GM18502 (cell line): ENCODE measurements around the gene FNDC3A.
"Not testable (repeated sequence)": the region's sequence is repeated elsewhere in the genome, so short reads cannot be mapped to it uniquely, and the experiment has no call there.

ENCODE experiments used
- ATAC-seq: cut with Tn5 transposase; IDR thresholded peaks from one replicate; pipeline ENCODE4 v1.9.1; 2021; ENCODE audit warnings: mild to moderate bottlenecking; ENCODE audit not compliant: unreplicated experiment, poor library complexity

The FNDC3A gene

DNA sequence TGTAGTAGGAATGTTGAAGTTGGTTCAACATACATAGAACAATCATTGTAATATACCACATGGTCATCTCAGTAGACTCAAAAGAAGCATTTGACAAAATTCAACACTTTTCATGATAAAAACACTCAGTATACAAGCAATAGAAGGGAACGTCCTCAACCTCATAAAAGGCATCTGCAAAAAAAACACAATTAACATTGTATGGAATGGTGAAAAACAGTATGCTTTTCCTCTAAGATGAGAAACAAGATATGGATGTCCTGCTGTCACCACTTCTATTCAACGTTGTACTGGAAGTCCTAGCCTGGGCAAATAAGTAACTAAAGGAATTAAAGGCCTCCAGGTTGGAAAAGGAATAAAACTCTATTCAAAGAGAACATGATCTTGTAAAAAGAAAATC, 54.5 kb downstream of the FNDC3A start:
- ATAC-seq: no peak

DNA sequence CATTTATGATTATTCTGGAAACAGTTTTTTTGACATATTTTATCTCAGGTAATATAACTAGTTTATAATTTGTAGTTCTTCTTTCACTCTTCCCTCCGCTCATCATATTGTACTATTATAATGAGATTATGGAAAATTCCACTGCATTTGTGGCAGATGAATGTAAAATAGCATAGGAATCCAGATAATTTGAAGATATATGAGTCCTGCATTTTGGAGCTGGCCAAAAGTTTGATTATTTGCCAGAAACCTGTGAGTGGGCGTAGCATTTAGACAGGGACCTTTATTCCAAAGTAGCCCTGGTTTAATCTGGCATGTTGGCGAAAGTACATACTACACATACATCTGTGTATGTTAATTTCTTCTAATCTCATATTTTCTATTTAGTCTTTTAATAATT, 65.2 kb downstream of the FNDC3A start:
- ATAC-seq: no peak

DNA sequence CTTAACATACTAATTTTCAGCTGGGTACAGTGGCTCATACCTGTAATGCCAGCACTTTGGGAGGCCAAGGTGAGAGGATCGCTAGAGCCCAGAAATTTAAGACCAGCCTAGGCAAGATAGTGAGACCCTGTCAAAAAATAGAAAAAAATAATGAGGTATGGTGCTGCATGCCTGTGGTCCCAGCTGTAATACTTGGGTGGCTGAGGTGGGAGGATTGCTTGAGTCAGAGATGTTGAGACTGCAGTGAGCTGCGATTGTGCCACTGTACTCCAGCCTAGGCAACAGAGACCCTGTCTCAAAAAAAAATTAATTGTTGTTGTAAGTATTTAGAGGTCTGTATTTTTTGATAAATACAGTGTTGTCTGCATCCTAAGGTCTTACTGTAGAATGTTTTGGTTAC, 66.8 kb downstream of the FNDC3A start:
- no peak for ATAC-seq

DNA sequence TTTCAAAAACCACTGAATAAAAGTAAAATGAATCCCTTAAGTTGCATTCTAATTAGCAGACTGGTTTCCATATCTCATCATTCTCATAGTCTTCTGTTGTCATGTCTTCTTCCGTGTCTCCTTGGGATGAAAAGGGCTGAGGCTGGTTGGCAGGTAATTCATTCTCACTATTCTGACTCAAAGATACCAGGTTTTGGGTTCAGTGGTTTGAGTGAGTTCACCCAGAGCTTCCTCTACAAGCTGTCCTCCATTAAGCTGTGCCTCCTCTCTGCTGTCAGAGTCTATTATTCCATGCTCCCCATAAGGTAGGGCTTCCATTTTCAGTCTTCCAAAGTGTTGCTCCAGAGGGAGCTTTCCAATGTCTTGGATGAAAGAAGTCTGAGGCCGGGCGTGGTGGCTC, 68.3 kb downstream of the FNDC3A start:
- ATAC-seq: no peak

DNA sequence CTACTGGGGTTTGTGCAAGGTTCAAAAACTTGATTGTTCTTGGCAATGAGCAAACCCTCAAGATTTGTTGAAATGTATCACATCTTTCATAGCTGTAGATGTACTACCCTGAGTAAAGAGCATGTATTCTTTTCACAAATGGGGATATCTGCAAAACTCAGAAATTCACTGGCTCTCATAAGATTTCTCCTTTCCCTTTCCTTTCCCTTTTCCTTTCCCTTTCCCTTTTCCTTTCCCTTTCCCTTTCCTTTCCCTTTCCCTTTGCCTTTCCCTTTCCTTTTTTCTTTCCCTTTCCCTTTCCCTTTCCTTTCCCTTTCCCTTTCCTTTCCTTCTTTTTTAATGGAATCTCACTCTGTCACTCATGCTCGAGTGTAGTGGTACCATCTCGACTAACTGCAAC, 69.1 kb downstream of the FNDC3A start:
- no peak for ATAC-seq

DNA sequence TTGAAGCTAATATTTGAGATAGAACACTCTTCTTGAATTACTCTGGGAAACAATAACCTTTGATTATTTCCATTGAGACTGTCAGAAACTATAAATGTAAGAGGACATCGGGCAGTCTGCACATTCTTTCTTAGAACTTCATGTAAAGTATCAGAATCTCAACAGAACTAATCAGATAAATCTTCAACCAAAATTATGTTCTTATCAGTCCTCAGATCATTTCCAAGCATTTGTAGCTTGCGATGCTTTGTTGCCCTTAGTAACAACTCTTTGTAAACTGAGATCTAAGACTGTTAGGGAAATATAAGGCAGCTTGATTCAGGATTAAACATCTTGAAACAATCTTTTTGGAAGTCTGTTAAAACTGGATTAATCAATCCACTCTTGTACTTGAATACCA, 70.3 kb downstream of the FNDC3A start:
- no peak for ATAC-seq

DNA sequence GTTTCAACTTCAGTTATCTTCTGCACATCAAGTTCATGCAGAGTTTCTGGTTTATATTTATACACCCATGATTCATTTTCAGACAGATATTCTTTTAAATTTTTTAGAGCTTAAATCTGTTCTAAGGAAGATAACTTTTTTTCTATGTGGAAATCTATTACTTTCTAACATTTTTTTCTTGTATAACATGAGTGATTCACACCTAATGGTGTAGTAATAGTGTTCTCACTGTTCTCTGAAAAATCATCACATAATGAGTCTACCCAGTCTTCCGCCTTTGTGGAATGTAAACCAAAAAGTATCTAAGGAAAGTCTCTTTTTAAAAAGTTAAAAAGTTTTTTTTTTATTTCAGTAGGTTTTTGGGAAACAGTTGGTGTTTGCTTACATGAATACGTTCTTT, 70.8 kb downstream of the FNDC3A start:
- ATAC-seq: no peak

DNA sequence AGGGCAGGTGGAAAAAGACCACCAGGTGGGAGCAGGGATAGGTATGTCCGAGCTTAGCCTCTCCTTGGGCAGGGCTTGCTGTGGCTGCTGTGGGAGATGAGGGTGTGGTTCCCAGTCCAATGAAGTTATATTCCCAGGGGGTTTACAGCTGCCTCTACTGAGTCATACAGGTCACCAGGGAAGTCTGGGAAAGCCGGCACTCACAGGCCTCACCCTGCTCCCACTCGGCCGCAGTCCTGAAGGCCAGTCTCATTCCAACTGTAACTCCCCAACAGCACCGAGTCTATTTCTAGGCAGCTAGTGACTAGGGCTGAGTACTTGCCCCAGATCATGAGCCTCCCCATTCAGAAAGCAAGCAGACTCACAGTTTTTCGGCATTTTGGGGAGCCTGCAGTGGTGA, 77.1 kb downstream of the FNDC3A start:
- no peak for ATAC-seq

DNA sequence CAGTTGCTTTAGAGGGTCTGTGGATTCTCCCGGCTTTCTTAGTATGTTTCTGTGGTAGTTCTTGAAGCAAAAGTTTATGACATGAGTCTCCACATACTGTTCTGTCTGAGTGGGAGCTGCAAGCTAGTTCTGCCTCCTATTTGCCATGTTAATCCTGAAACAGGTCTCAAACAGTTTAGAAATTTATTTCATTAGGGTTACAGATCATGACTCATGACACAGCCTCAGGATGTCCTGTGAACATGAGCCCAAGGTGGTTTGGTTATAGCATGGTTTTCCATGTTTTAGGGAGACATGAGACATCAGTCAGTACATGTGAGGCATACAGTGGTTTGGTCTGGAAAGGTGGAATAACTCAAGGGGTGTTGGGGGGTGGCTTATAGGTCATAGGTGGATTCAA, 77.5 kb downstream of the FNDC3A start:
- no peak for ATAC-seq

DNA sequence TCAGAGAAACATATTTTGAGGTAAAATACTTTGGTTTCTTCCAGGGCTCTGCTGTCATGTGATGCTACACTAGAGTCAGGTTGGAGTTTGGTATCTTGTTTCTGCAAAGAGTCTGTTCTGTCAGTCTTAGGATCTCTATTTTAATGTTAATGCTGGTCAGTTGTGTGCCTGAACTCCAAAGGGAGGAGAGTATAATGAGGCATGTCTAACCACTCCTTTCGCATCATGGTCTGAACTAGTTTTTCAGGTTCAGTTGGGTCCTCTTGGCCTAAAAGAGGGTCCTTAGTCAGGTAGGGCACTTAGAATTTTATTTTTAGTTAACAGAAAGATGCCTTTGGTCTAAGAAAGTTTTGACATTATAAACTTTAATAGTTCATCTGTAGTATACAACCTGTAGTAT, 78.2 kb downstream of the FNDC3A start:
- ATAC-seq: no peak

DNA sequence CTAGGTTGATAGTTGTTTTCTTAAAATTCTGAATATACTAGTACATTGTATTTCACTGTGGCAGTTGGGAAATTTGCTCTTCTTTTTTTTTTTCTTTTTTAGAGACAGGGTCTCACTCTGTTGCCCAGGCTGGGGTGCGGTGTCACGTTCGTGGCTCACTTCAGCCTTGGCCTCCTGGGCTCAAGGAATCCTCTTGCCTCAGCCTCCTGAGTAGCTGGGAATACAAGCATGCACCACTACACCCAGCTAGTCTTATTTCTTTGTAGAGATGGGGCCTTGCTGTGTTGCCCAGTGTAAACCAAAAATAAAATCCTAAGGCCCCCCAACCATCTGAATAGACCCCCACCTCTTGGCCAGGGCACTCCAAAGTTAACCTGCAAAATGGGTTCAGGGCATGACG, 79.3 kb downstream of the FNDC3A start:
- ATAC-seq: no peak

DNA sequence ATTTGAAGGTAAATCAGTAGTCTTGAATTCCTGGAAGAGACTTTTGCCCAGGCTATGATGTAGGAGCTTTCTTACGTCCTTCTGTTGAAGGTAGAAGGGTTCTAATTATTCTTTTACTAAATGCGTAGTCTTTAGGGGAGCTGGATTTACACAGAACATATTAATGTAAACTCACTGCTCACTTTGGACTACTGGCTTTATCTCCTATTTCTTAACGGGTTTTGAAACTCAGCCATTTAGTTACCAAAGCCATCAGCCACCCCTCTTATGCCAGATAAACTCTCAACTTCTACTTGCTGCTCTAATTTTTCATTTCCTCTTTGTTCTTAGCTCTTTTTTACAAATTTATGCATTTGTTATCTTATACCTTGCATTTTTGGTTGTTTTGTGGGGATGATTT, 81.5 kb downstream of the FNDC3A start:
- ATAC-seq: no peak

DNA sequence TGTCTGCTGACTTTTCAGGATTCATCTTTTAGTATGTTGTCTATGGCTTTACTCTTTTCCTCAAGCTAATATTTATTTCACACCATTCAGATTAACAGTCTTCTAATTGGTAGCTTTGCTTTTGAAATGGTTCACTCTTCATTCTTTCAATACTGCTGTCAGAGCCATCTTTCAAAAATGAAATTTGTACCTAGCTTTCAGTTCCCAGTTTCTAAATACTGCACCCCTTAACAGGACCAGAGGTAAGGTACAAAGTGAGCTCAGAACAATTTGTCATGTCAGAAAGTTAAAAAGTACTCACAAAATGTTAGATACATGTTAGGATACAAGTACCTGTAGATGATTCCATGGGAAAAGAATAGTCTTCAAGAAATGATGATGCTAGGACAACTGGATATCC, 83.0 kb downstream of the FNDC3A start:
- ATAC-seq: no peak

DNA sequence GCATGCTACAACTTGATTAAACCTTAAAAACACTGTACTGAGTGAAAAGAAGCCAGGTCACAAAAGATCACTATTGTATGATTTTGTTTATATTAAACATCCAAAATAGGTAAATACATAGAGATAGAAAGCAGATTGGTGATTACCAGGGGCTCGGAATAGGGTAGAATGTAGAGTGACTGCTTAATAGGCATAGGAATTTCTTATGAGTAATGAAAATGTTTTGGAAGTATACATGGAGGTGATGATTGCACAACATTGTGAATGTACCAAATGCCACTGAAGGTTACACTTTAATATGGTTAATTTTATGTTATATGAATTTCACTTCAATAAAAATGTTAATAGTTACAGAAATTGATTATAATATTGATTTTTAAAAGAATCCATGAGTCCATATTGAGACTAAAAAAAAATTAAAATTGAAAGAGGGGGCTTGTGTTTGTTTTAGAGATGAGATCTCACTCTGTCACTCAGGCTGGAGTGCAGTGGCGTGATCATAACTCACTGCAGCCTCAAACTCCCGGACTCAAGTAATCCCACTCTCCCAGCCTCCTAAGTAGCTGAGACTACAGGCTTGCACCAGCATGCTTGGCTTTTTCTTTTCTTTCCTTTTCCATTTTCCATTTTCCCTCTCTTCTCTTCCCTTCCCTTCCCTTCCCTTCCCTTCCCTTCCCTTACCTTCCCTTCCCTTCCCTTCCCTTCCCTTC, 85.1 kb downstream of the FNDC3A start:
- no peak for ATAC-seq

DNA sequence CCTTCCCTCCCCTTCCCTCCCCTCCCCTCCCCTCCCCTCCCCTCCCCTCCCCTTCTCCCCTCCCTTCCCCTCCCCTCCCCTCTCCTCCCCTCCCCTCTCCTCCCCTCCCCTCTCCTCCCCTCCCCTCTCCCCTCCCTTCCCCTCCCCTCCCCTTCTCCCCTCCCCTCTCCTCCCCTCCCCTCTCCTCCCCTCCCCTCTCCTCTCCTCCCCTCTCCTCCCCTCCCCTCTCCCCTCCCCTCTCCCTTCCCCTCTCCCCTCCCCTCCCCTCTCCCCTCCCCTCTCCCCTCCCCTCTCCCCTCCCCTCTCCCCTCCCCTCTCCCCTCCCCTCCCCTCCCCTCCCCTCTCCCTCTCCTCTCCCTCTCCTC, 85.7 kb downstream of the FNDC3A start:
- ATAC-seq: not testable (repeated sequence)

DNA sequence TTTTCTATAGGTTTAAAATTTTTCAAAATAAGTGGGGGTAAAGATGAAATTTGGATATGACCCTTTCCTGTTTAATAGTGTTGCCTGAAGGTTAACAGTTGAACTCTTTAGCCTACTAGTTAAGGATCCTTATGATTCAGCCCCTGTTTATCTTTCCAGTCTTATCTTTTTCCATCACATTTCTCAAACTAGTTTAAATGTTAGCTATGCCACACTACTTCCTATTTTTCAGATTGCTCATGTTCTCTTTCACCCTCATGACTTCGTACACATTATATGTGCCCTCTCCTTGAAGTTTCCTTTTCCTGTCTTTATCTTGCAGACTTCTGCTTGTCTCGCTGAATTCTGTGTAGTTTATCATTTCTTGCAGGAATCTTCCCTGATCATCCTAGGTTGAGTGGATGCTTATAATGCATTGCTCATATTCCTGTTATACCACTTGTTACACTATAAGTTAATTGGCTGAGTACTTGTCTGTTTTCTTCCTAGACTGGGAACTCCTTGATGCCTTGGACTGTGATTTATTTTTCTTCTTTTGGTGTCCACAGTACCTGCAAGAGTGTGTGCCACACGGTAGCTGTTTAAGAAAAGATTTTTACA, 86.7 kb downstream of the FNDC3A start:
- ATAC-seq: no peak

DNA sequence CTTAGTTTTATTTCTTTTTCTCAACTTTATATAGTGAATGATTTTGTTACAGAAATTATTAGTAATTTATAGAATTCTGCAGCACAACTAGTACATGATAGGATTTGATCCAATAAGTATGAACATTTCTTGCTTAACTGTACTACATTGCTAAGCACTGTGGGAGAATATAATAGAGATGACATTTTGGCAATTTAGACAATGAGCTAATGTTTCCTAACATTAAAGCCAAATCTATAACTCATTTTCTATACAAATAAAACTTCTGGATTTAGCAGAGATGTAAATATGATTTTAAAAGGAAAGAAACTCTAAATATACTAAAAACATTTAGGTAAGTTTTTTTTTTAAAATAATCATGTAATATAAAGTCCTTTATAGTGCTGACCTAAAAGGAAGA, 87.3 kb downstream of the FNDC3A start:
- no peak for ATAC-seq

DNA sequence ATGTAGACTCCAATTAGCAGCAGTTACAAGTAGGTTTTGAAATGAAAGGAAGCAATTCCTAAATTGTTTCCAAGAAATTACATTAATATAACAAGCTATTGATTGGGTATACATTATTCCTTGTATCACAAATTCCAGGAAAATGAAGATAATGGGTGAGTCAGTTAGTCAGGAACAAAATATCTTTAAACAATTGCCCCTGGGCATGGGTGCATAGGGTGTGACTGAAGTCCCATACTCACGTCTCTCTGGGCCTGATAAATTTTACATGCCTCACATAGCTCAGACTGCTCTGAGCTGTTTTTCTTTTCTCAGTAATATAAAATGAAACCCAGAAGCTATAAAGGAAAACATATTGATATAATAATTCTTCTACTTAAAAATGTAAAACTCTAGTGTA, 87.8 kb downstream of the FNDC3A start:
- ATAC-seq: no peak

DNA sequence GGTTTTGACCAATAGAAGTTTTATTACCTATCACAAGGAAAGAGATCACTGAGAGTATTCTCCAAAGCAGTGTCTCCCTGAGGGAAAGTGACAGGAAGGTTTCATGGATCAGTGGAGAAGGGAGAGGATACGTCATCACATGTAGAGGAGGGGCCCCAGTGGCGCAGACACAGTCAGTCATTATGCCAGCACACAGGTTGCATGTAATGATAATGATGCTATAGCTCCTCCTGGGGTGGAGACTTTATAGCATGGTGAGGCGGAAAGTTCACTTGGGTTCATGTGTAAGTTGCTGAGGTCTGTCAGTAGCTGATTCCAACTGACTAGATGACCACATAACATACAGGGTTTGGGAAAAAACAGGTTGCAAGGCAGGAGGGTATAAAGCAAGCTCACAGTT, 88.8 kb downstream of the FNDC3A start:
- ATAC-seq: no peak

DNA sequence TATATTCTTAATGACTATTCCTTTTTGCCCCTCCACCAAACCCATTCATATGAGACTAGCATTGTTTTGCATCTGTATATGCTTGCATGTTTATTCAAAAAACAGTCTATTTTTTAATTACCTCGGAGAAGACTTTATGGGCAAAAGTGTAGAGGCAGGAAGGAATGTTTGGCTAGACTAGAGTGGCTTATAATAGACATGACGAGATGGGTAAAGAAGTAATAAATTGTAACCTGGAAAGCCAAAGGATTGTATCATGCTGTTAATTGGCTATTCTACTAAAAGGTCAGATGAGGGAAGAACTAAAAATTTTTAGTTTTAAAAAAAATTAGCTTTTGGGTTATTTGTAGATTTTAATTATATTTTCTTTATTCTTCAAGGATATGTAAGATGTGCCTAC, 91.1 kb downstream of the FNDC3A start:
- no peak for ATAC-seq

DNA sequence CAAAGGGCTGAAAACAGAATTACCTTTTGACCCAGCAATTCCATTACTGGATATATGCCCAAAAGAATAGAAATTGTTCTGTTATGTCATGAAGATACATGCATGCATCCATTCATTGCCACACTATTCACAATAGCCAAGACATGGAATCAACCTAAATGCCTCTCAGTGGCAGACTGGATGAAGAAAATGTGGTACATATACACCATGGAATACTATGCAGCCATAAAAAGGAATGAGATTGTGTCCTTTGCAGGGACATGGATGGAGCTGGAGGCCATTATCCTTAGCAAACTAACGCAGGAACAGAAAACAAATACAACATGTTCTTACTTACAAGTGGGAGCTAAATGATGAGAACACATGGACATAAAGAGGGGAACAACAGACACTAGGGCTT, 92.8 kb downstream of the FNDC3A start:
- not testable (repeated sequence) for ATAC-seq

DNA sequence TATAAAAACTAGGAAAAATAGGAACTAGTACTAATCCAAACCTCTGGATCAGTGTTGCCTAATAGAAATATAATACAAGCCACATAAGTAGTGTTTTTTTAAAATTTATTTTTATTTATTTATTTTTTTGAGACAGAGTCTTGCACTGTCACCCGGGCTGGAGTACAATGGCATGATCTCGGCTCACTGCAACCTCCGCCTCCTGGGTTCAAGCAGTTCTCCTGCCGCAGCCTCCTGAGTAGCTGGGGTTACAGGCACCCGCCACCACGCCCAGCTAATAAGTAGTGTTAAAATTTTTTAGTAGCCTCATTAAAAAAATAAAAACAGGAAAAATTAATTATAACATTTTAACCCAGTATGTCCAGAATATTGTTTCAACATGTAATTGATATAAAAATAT, 94.3 kb downstream of the FNDC3A start:
- not testable (repeated sequence) for ATAC-seq
